Amygdala (tissue), 56 donors: Measurements from ENCODE around the gene LUC7L2.
"Not testable (repeated sequence)": the region's sequence is repeated elsewhere in the genome, so short reads cannot be mapped to it uniquely, and the experiment has no call there.

Source experiments
- DNase-seq, 56 donors: peaks; one replicate each; lab custom pipeline; 2025; lab: John Stamatoyannopoulos, UW

Gene LUC7L2

GRCh38 chr7:139354729-139355128 lies 5.0 kb upstream of the LUC7L2 start:
- DNase-seq: no peak

GRCh38 chr7:139355320-139355719 lies 4.4 kb upstream of the LUC7L2 start:
- no peak for DNase-seq

GRCh38 chr7:139357729-139358506 lies 1.8 kb upstream of the LUC7L2 start:
- not testable (repeated sequence) for DNase-seq

- peak in 7 of 56 donors; percentile 10 to 65 (median 53) for DNase-seq
These were observed 941 bp upstream of the LUC7L2 start for GRCh38 chr7:139358541-139359365.

GRCh38 chr7:139360210-139360947 lies 685 bp downstream of the LUC7L2 start:
- DNase-seq: peak; percentile 71 to 98 (median 94)

GRCh38 chr7:139360948-139361307 lies 1.2 kb downstream of the LUC7L2 start:
- no peak for DNase-seq

GRCh38 chr7:139361523-139361922 lies 1.8 kb downstream of the LUC7L2 start:
- no peak for DNase-seq

GRCh38 chr7:139362302-139362701 lies 2.6 kb downstream of the LUC7L2 start:
- no peak for DNase-seq

- DNase-seq: peak in 1 of 56 donors; percentile 3
These were observed 3.3 kb downstream of the LUC7L2 start for GRCh38 chr7:139362981-139363380.

- DNase-seq: no peak
These were observed 5.6 kb downstream of the LUC7L2 start for GRCh38 chr7:139365336-139365735.

- DNase-seq: no peak
These were observed 6.7 kb downstream of the LUC7L2 start for GRCh38 chr7:139366400-139366799.

GRCh38 chr7:139367438-139368155 lies 7.9 kb downstream of the LUC7L2 start:
- no peak for DNase-seq

- peak in 1 of 56 donors; percentile 11 for DNase-seq
These were observed 10.7 kb downstream of the LUC7L2 start for GRCh38 chr7:139370301-139370942.

- no peak for DNase-seq
These were observed 11.2 kb downstream of the LUC7L2 start for GRCh38 chr7:139370943-139371313.

- no peak for DNase-seq
These were observed 14.6 kb downstream of the LUC7L2 start for GRCh38 chr7:139374246-139374645.

GRCh38 chr7:139382439-139382838 lies 22.7 kb downstream of the LUC7L2 start:
- DNase-seq: no peak

GRCh38 chr7:139384611-139385010 lies 24.9 kb downstream of the LUC7L2 start:
- DNase-seq: no peak

GRCh38 chr7:139387594-139387993 lies 27.9 kb downstream of the LUC7L2 start:
- DNase-seq: no peak

- no peak for DNase-seq
These were observed 29.4 kb downstream of the LUC7L2 start for GRCh38 chr7:139389091-139389490.

- DNase-seq: no peak
These were observed 30.1 kb downstream of the LUC7L2 start for GRCh38 chr7:139389774-139390173.
